H54 (cell line): ENCODE measurements around the gene RNASEH2A.
"Not testable (repeated sequence)": the region's sequence is repeated elsewhere in the genome, so short reads cannot be mapped to it uniquely, and the experiment has no call there.

ENCODE experiments used
- DNase-seq: peaks from one replicate; pipeline ENCODE4 v3.0.0; 2011; ENCODE audit warnings: low spot score, mixed read lengths; ENCODE audit not compliant: insufficient read length
- FAIRE-seq: peaks from 3 replicates; lab custom pipeline; 2011; peaks lifted over from hg19 to GRCh38; lab: Jason Lieb, UNC
- POLR2A ChIP-seq: IDR thresholded peaks from 2 replicates; pipeline ENCODE4 v1.6.1; 2011; ENCODE audit warnings: low read depth, mild to moderate bottlenecking, low read length

Gene RNASEH2A

GRCh38 chr19:12838182-12838885 lies 31.9 kb downstream of the RNASEH2A start, which contains the start of gene MAST1:
Gene MAST1 (plus strand): TSS chr19:12838515. CDS start chr19:12838573, 58 bp downstream.
- DNase-seq (peak; percentile 73), FAIRE-seq (no peak)
- no peak for TF ChIP-seq POLR2A

GRCh38 chr19:12838886-12839756 lies 32.7 kb downstream of the RNASEH2A start:
- FAIRE-seq, result no peak
- no peak for TF ChIP-seq POLR2A
- DNase-seq, result no peak

GRCh38 chr19:12840091-12841079 lies 34.0 kb downstream of the RNASEH2A start:
- DNase-seq, result peak; percentile 66
- peak; percentile 41 for FAIRE-seq
- TF ChIP-seq POLR2A, result no peak

GRCh38 chr19:12841094-12841493 lies 34.7 kb downstream of the RNASEH2A start:
- FAIRE-seq (no peak), DNase-seq (no peak)
- TF ChIP-seq POLR2A, result no peak

- DNase-seq, result no peak
- FAIRE-seq, result no peak
- TF ChIP-seq POLR2A, result no peak
These were observed 36.1 kb downstream of the RNASEH2A start for GRCh38 chr19:12842511-12842910.

GRCh38 chr19:12843328-12843727 lies 36.9 kb downstream of the RNASEH2A start:
- no peak for TF ChIP-seq POLR2A
- DNase-seq (no peak), FAIRE-seq (no peak)

- DNase-seq, result no peak
- no peak for FAIRE-seq
- no peak for TF ChIP-seq POLR2A
These were observed 37.8 kb downstream of the RNASEH2A start for GRCh38 chr19:12843999-12844732.

- DNase-seq, FAIRE-seq: not testable (repeated sequence)
These were observed 40.2 kb downstream of the RNASEH2A start for GRCh38 chr19:12846613-12847012.

- FAIRE-seq, result no peak
- DNase-seq, result peak; percentile 91
- TF ChIP-seq POLR2A, result no peak
These were observed 41.1 kb downstream of the RNASEH2A start for GRCh38 chr19:12847159-12848139.

- TF ChIP-seq POLR2A, result no peak
- DNase-seq (no peak), FAIRE-seq (no peak)
These were observed 50.3 kb downstream of the RNASEH2A start for GRCh38 chr19:12856653-12857052.

- no peak for TF ChIP-seq POLR2A
These were observed 51.9 kb downstream of the RNASEH2A start for GRCh38 chr19:12858041-12858928.

More at GRCh38 chr19:12858041-12858928, 51.9 kb downstream of the RNASEH2A start:
- no peak for FAIRE-seq
- no peak for DNase-seq
